Endothelial cell of umbilical vein (primary cell): Measurements from ENCODE around the gene MEGF11. TPM values are rescaled to one million over a fixed set of nuclear protein-coding genes. Genes with fewer than 3 reads are reported as not detected.

Experiments used
- BruUV-seq: library from RNA; stranded (reverse); fragments of 400-500 nt; replicated peaks from 2 replicates; lab custom pipeline; 2021; lab: Mats Ljungman, UMichigan
- CTCF ChIA-PET: fragments of 300-600, 350-600 bp; sonication (Branson Sonifier 250); formaldehyde crosslinking; loops from one replicate; lab custom pipeline; 2021; ENCODE audit warnings: antibody characterized with exemption, inconsistent platforms; lab: Charles Lee
- POLR2A ChIA-PET: fragments of 300-600, 350-600 bp; sonication (Branson Sonifier 250); formaldehyde crosslinking; loops from one replicate; lab custom pipeline; 2021; ENCODE audit warnings: antibody characterized with exemption, inconsistent platforms; lab: Charles Lee
- DNase-seq: peaks from one replicate; pipeline ENCODE4 v3.0.0-alpha.2; 2011; ENCODE audit warnings: low read depth, low spot score
- FAIRE-seq: peaks from 2 replicates; lab custom pipeline; 2011; peaks lifted over from hg19 to GRCh38; lab: Jason Lieb, UNC
- H2AFZ ChIP-seq: 2 replicates; pipeline ENCODE4 v1.6.0; 2012; ENCODE audit warnings: low read depth, low read length, control low read depth, inconsistent platforms
- H3K27ac ChIP-seq: 2 replicates; pipeline ENCODE4 v1.5.1; 2011; ENCODE audit warnings: low read depth, mild to moderate bottlenecking, control low read depth, low read length, moderate library complexity; ENCODE audit not compliant: insufficient read depth
- H3K27me3 ChIP-seq, 2 experiments: 2 replicates each; pipeline versions ENCODE4 v1.6.0 to v1.6.1; 2011; ENCODE audit warnings: low read length in 2 of 2, mixed read lengths in 1 of 2; ENCODE audit not compliant: control insufficient read depth in 2 of 2, insufficient read depth in 2 of 2
- H3K36me3 ChIP-seq, 2 experiments: 2 replicates in 1 of 2; 3 replicates in 1 of 2; pipeline ENCODE4 v1.5.1; 2011; ENCODE audit warnings: low read length in 2 of 2, mild to moderate bottlenecking in 1 of 2, moderate library complexity in 1 of 2; ENCODE audit not compliant: control insufficient read depth in 2 of 2, insufficient read depth in 2 of 2; ENCODE audit errors: extremely low read depth in 1 of 2
- H3K4me1 ChIP-seq: 3 replicates; pipeline ENCODE4 v1.5.1; 2011; ENCODE audit warnings: mild to moderate bottlenecking, low read length; ENCODE audit not compliant: control insufficient read depth, insufficient read depth; ENCODE audit errors: extremely low read depth
- H3K4me2 ChIP-seq: 2 replicates; pipeline ENCODE4 v1.6.1; 2011; ENCODE audit warnings: low read length, control low read depth, mixed read lengths; ENCODE audit not compliant: insufficient read depth
- H3K4me3 ChIP-seq, 3 experiments: fragments of 200-600 bp in 1 of 3; sonication (generic), shearing (Covaris generic) in 1 of 3; replicated peaks in 1 of 3; 2 replicates each; pipeline ENCODE4 v1.5.1; 2011 to 2016; ENCODE audit warnings: control low read depth in 3 of 3, low read length in 3 of 3, mild to moderate bottlenecking in 2 of 3, inconsistent platforms in 1 of 3, low read depth in 1 of 3, moderate library complexity in 1 of 3; ENCODE audit not compliant: insufficient read depth in 1 of 3
- H3K79me2 ChIP-seq: 2 replicates; pipeline ENCODE4 v1.6.0; 2012; ENCODE audit warnings: low read length, inconsistent platforms; ENCODE audit not compliant: control insufficient read depth, insufficient read depth
- H3K9ac ChIP-seq: replicated peaks from 2 replicates; pipeline ENCODE3; 2011; ENCODE audit warnings: low read length, control low read depth; ENCODE audit not compliant: insufficient read depth; ENCODE audit errors: extremely low read depth
- H3K9me1 ChIP-seq: replicated peaks from 3 replicates; pipeline ENCODE4 v1.6.0; 2011; ENCODE audit warnings: mild to moderate bottlenecking, low read length; ENCODE audit not compliant: control insufficient read depth, insufficient read depth; ENCODE audit errors: extremely low read depth
- H3K9me3 ChIP-seq: replicated peaks from 2 replicates; pipeline ENCODE4 v1.5.1; 2012; ENCODE audit warnings: low read length, inconsistent platforms; ENCODE audit not compliant: control insufficient read depth, insufficient read depth
- H4K20me1 ChIP-seq: replicated peaks from 2 replicates; pipeline ENCODE3; 2011; ENCODE audit warnings: mild to moderate bottlenecking, low read length; ENCODE audit not compliant: control insufficient read depth, insufficient read depth; ENCODE audit errors: extremely low read depth
- FOS ChIP-seq: IDR thresholded peaks from 2 replicates; pipeline ENCODE4 v1.6.1; 2011; ENCODE audit warnings: mild to moderate bottlenecking, low read length, moderate library complexity, borderline replicate concordance; ENCODE audit not compliant: insufficient read depth
- GATA2 ChIP-seq: IDR thresholded peaks from 2 replicates; pipeline ENCODE4 v1.7.0; 2011; ENCODE audit warnings: low read depth, mild to moderate bottlenecking, moderate library complexity, mixed read lengths, low read length; ENCODE audit not compliant: insufficient read length, insufficient read depth
- MYC ChIP-seq: IDR thresholded peaks from one replicate; pipeline ENCODE4 v1.6.1; 2011; ENCODE audit warnings: mild to moderate bottlenecking, low read depth, low read length
- dilution Hi-C: fragments of 300-500 bp; cut with MboI; formaldehyde crosslinking; loops from one replicate; pipeline ENCODE4 v1.15.0; 2019; ENCODE audit warnings: low sequenced_read_pairs; ENCODE audit not compliant: extremely low pct_ligation_motif_present
- intact Hi-C: fragments of 100-400 bp; cut with micrococcal nuclease; formaldehyde crosslinking; loops from one replicate; pipeline ENCODE4 v1.10.0; 2022
- polyA plus RNA-seq, 4 experiments: library from polyadenylated mRNA; depleted of rRNA in 3 of 4; stranded (reverse) in 3 of 4; unstranded in 1 of 4; fragments of >200 nt; gene quantifications; 2 replicates each; pipeline versions ENCODE4 v1.2.1 to v1.2.3, GENCODE V29; 2011 to 2012; ENCODE audit warnings: missing spikeins in 1 of 4
- total RNA-seq: library from RNA; stranded (reverse); gene quantifications from 2 replicates; pipeline ENCODE4 v1.2.3, GENCODE V29; 2021
- TF ChIP-seq, protein P1 (sequence below): IDR thresholded peaks from 2 replicates; pipeline ENCODE4 v1.6.1; 2011; ENCODE audit not compliant: insufficient read depth, insufficient read length

MEGF11 gene
- total and polyA plus RNA-seq, 2 donors (not counting 3 experiments of a cell fraction or from before 2014, with no cell fraction given): not detected

DNA sequence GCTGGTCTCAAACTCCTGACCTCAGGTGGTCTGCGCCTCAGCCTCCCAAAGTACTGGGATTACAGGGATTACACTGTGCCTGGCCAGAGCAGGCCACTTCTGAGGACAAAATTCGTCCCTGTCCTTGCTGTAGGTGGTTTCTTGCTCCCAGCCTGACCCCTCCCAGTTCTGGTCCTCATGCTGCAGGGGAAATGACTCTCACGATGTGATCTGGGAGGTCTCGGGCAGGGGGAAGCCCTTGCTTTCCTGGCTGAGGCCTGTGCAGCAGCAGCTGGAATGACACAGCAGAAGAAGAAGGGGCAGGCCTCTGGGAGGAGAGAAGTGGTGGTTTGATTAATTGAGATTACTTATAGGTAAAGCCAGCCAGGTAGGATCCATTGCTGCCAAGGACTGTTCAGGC is 39.3 kb downstream of the MEGF11 start:
- ChIA-PET POLR2A (no interaction called here), CTCF (interaction anchor here (0.7 kb wide), 1 partner anchor 9 kb away, joined by 4 read pairs; no protein-coding TSS in a partner anchor)
- Histone ChIP-seq H3K9me3 (no peaks in the 10 kb centered on the region), H3K4me2 (no peak overlapping the region), H3K4me1 (no peaks in the 10 kb centered on the region), H3K4me3 (no peak overlapping the region), H3K9ac (no peak overlapping the region), H3K79me2 (no peaks in the 10 kb centered on the region), H3K36me3 (no peaks in the 10 kb centered on the region), H3K9me1 (no peaks in the 10 kb centered on the region), H2AFZ (no peak overlapping the region), H3K27me3 (peaks cover 4 to 9% of the 10 kb centered on the region in 2 experiments), H4K20me1 (no peaks in the 10 kb centered on the region), H3K27ac (no peak overlapping the region)
- no peak for FAIRE-seq
- intact Hi-C loops (no loop called here), dilution Hi-C loops (no loop called here)
- TF ChIP-seq FOS (no peak), MYC (no peak)
- TF ChIP-seq, protein P1, sequence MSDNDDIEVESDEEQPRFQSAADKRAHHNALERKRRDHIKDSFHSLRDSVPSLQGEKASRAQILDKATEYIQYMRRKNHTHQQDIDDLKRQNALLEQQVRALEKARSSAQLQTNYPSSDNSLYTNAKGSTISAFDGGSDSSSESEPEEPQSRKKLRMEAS: no peak
- BruUV-seq: no TSS peak
- no peak for DNase-seq

DNA sequence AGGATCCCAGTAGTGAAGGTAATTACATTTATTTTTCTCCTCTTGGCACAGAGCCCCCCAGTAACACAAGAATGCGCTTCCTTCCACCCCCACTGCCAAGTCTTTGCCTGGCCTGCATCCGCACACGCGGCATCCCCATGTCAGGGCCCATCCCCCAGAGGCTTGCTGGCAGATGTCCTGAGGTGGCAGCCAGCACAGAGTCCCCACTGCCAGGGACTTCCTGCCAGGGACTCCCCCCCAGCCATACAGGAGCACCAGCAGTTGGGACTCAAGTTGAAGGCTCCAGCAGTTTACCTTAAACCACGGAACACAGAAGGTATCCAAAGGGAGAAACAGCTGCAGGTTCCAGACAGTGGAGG is 41.0 kb downstream of the MEGF11 start:
- TF ChIP-seq GATA2: no peak
- BruUV-seq: no TSS peak
- H3K9ac ChIP-seq: no peak overlapping the region
- H3K79me2 ChIP-seq: no peaks in the 10 kb centered on the region
- ChIA-PET POLR2A (no interaction called here), CTCF (no interaction called here)
- H3K9me3 ChIP-seq: no peaks in the 10 kb centered on the region
- no peak overlapping the region for H3K4me3 ChIP-seq
- H2AFZ ChIP-seq: no peak overlapping the region
- H3K27me3 ChIP-seq: peaks cover 2 to 10% of the 10 kb centered on the region in 2 experiments
- no peaks in the 10 kb centered on the region for H3K36me3 ChIP-seq
- H3K9me1 ChIP-seq: no peaks in the 10 kb centered on the region
- intact Hi-C loops: no loop called here
- H3K4me1 ChIP-seq: no peaks in the 10 kb centered on the region
- no peak for FAIRE-seq
- no peak overlapping the region for H3K27ac ChIP-seq
- no peak overlapping the region for H3K4me2 ChIP-seq
- no peaks in the 10 kb centered on the region for H4K20me1 ChIP-seq
- no peak for DNase-seq
- dilution Hi-C loops: no loop called here
